Endothelial cell of umbilical vein (primary cell): ENCODE results near the gene SLC26A6.

ENCODE experiments used
- CTCF ChIP-seq, 2 donors: IDR thresholded peaks; 1 replicate in 1 of 2; 2 replicates in 1 of 2; pipeline ENCODE4 v1.5.1; 2011; ENCODE audit warnings: low read length in 2 of 2, mild to moderate bottlenecking in 2 of 2, moderate library complexity in 2 of 2, control low read depth in 1 of 2, inconsistent platforms in 1 of 2, low read depth in 1 of 2; ENCODE audit not compliant: insufficient read depth in 1 of 2; ENCODE audit errors: extremely low read depth in 1 of 2
- EZH2 ChIP-seq: IDR thresholded peaks from 2 replicates; pipeline ENCODE4 v1.6.1; 2012; ENCODE audit warnings: borderline replicate concordance, low read depth, mild to moderate bottlenecking, moderate library complexity, low read length, inconsistent platforms; ENCODE audit not compliant: severe bottlenecking
- FOS ChIP-seq: IDR thresholded peaks from 2 replicates; pipeline ENCODE4 v1.6.1; 2011; ENCODE audit warnings: mild to moderate bottlenecking, low read length, moderate library complexity, borderline replicate concordance; ENCODE audit not compliant: insufficient read depth
- GATA2 ChIP-seq: IDR thresholded peaks from 2 replicates; pipeline ENCODE4 v1.7.0; 2011; ENCODE audit warnings: low read depth, mild to moderate bottlenecking, moderate library complexity, mixed read lengths, low read length; ENCODE audit not compliant: insufficient read length, insufficient read depth
- JUN ChIP-seq: IDR thresholded peaks from 2 replicates; pipeline ENCODE4 v1.6.1; 2011; ENCODE audit warnings: borderline replicate concordance, low read depth; ENCODE audit not compliant: insufficient read length, insufficient read depth
- MAX ChIP-seq: IDR thresholded peaks from 2 replicates; pipeline ENCODE4 v1.6.1; 2011; ENCODE audit not compliant: insufficient read depth, insufficient read length
- MYC ChIP-seq: IDR thresholded peaks from one replicate; pipeline ENCODE4 v1.6.1; 2011; ENCODE audit warnings: mild to moderate bottlenecking, low read depth, low read length
- POLR2A ChIP-seq: IDR thresholded peaks from 2 replicates; pipeline ENCODE4 v1.6.1; 2012; ENCODE audit warnings: low read depth, mild to moderate bottlenecking, control low read depth, low read length
- POLR2AphosphoS5 ChIP-seq: IDR thresholded peaks from 2 replicates; pipeline ENCODE4 v1.6.1; 2012; ENCODE audit warnings: low read depth, mild to moderate bottlenecking, control low read depth, low read length, moderate library complexity; ENCODE audit not compliant: insufficient read depth

GRCh38 chr3:48591886-48592518 is 43.3 kb downstream of the SLC26A6 start:
- TF ChIP-seq EZH2 (no peak), MAX (no peak), POLR2A (no peak), CTCF (IDR thresholded peaks at IDR 0.05; ENCODE audit: extremely low read depth in 1 of 2, insufficient read depth in 1 of 2, low read depth in 1 of 2, low read length in 2 of 2) (no peak), POLR2AphosphoS5 (no peak), MYC (no peak), GATA2 (no peak), JUN (no peak), FOS (no peak)
